Endodermal cell (in vitro differentiated cells): ENCODE results near the gene RBP7. TPM values are rescaled to one million over a fixed set of nuclear protein-coding genes. Genes with fewer than 3 reads are reported as not detected.

Experiments
- DNase-seq: peaks from one replicate; pipeline ENCODE4 v3.0.0-alpha.2; 2017
- H3K27ac ChIP-seq: 2 replicates; pipeline ENCODE4 v1.5.1; 2013; ENCODE audit warnings: mild to moderate bottlenecking, low read depth, low read length, moderate library complexity
- H3K27me3 ChIP-seq: 2 replicates; pipeline ENCODE4 v1.6.1; 2013; ENCODE audit warnings: mild to moderate bottlenecking, low read length, moderate library complexity; ENCODE audit not compliant: insufficient read depth, control insufficient read depth, poor library complexity, severe bottlenecking
- H3K36me3 ChIP-seq: 2 replicates; pipeline ENCODE4 v1.7.0; 2013; ENCODE audit warnings: mild to moderate bottlenecking, low read length, moderate library complexity; ENCODE audit not compliant: control insufficient read depth, insufficient read depth
- H3K4me1 ChIP-seq: one replicate; pipeline ENCODE4 v1.7.0; 2013; ENCODE audit warnings: low read length; ENCODE audit not compliant: control insufficient read depth, insufficient read depth
- H3K4me3 ChIP-seq: 2 replicates; pipeline ENCODE4 v1.5.1; 2013; ENCODE audit warnings: mild to moderate bottlenecking, low read length, moderate library complexity
- H3K9ac ChIP-seq: 2 replicates; pipeline ENCODE4 v1.6.1; 2013; ENCODE audit warnings: mild to moderate bottlenecking, low read length, moderate library complexity; ENCODE audit not compliant: poor library complexity, severe bottlenecking; ENCODE audit errors: extremely low read depth
- H3K9me3 ChIP-seq: 2 replicates; pipeline ENCODE4 v1.6.1; 2013; ENCODE audit warnings: mild to moderate bottlenecking, low read length, moderate library complexity; ENCODE audit not compliant: control insufficient read depth
- H3K27ac Mint-ChIP-seq: 2 replicates; pipeline ENCODE4 v1.8.0; 2020; ENCODE audit warnings: mixed read lengths
- H3K27me3 Mint-ChIP-seq: 2 replicates; pipeline ENCODE4 v1.8.0; 2021; ENCODE audit warnings: mild to moderate bottlenecking, mixed read lengths; ENCODE audit not compliant: insufficient read depth
- H3K36me3 Mint-ChIP-seq: 2 replicates; pipeline ENCODE4 v1.8.0; 2020; ENCODE audit warnings: low read depth, mixed read lengths
- H3K4me1 Mint-ChIP-seq: 2 replicates; pipeline ENCODE4 v1.8.0; 2020; ENCODE audit warnings: mixed read lengths
- H3K4me3 Mint-ChIP-seq: 2 replicates; pipeline ENCODE4 v1.8.0; 2020; ENCODE audit warnings: mild to moderate bottlenecking, moderate library complexity, mixed read lengths
- H3K9me3 Mint-ChIP-seq: 2 replicates; pipeline ENCODE4 v1.8.0; 2020; ENCODE audit warnings: mild to moderate bottlenecking, mixed read lengths
- CTCF ChIP-seq: fragments of 200-600 bp; sonication (generic); conservative IDR thresholded peaks from 2 replicates; pipeline ENCODE4 v1.5.0; 2021; ENCODE audit warnings: antibody characterized with exemption, mild to moderate bottlenecking
- WGBS, 2 experiments: methylation state at CpG; one replicate each; pipeline versions ENCODE4 v1.1.5 to v1.1.7; 2013; ENCODE audit warnings: missing lambda C conversion rate in 2 of 2, mixed read lengths in 1 of 2; ENCODE audit not compliant: insufficient coverage in 1 of 2, insufficient read length in 1 of 2; 5-methylcytosine and 5-hydroxymethylcytosine counted together
- total RNA-seq, 2 donors: library from RNA; stranded (reverse); fragmentation: NEBNext Ultra II Directional in 1 of 2; extraction: Animal tissue kit (Norgen Biotek cat#: 25700) in 1 of 2; gene quantifications; 2 replicates in 1 of 2; 3 replicates in 1 of 2; pipeline ENCODE4 v1.2.1, GENCODE V29; 2021

Gene RBP7
- total RNA-seq, 2 donors from 2014 or later = 0.77 to 2.6 TPM

GRCh38 chr1:10057796-10058195, 60.8 kb downstream of the RBP7 start:
- WGBS, 2 experiments = 99 to 100% methylated on average over 5 of the region's 5 CpGs
- H3K27ac Mint-ChIP-seq = peak overlapping the region; percentile 71
- no peaks in the 10 kb centered on the region for H3K27me3 ChIP-seq
- peaks cover 8% of the 10 kb centered on the region for H3K4me1 Mint-ChIP-seq
- no peak overlapping the region for H3K4me3 ChIP-seq
- H3K9me3 Mint-ChIP-seq = no peaks in the 10 kb centered on the region
- H3K27me3 Mint-ChIP-seq = no peaks in the 10 kb centered on the region
- no peak overlapping the region for H3K27ac ChIP-seq
- no peak for DNase-seq
- H3K4me3 Mint-ChIP-seq = no peak overlapping the region
- H3K4me1 ChIP-seq = no peaks in the 10 kb centered on the region
- no peak overlapping the region for H3K9ac ChIP-seq
- H3K36me3 Mint-ChIP-seq = peaks cover 18% of the 10 kb centered on the region
- peaks cover 3% of the 10 kb centered on the region for H3K36me3 ChIP-seq
- TF ChIP-seq CTCF = no peak
- no peaks in the 10 kb centered on the region for H3K9me3 ChIP-seq

- Mint-ChIP-seq H3K27ac (peak overlapping the region; percentile 59), H3K36me3 (peaks cover 16% of the 10 kb centered on the region), H3K4me1 (peaks cover 9% of the 10 kb centered on the region), H3K27me3 (no peaks in the 10 kb centered on the region), H3K4me3 (no peak overlapping the region), H3K9me3 (no peaks in the 10 kb centered on the region)
- H3K9me3 ChIP-seq = no peaks in the 10 kb centered on the region
- no peaks in the 10 kb centered on the region for H3K27me3 ChIP-seq
- H3K9ac ChIP-seq = no peak overlapping the region
- peaks cover 7% of the 10 kb centered on the region for H3K36me3 ChIP-seq
- WGBS, 2 experiments = 93 to 94% methylated on average over 8 of the region's 8 CpGs
- no peaks in the 10 kb centered on the region for H3K4me1 ChIP-seq
- H3K27ac ChIP-seq = peak overlapping the region; percentile 0
- H3K4me3 ChIP-seq = no peak overlapping the region
- no peak for DNase-seq
- TF ChIP-seq CTCF = no peak
Observed at GRCh38 chr1:10059342-10059718, 62.3 kb downstream of the RBP7 start.

- H3K27me3 Mint-ChIP-seq = no peaks in the 10 kb centered on the region
- H3K36me3 ChIP-seq = peaks cover 7% of the 10 kb centered on the region
- H3K36me3 Mint-ChIP-seq = peaks cover 15% of the 10 kb centered on the region
- no peaks in the 10 kb centered on the region for H3K4me1 ChIP-seq
- H3K9me3 ChIP-seq = no peaks in the 10 kb centered on the region
- H3K27ac ChIP-seq = no peak overlapping the region
- no peak overlapping the region for H3K9ac ChIP-seq
- WGBS, 2 experiments = 89 to 95% methylated on average over 6 to 8 of the region's 8 CpGs
- no peak overlapping the region for H3K4me3 ChIP-seq
- no peak for DNase-seq
- no peaks in the 10 kb centered on the region for H3K9me3 Mint-ChIP-seq
- H3K4me3 Mint-ChIP-seq = no peak overlapping the region
- H3K27me3 ChIP-seq = no peaks in the 10 kb centered on the region
- H3K27ac Mint-ChIP-seq = no peak overlapping the region
- H3K4me1 Mint-ChIP-seq = peaks cover 14% of the 10 kb centered on the region
- TF ChIP-seq CTCF = no peak
Observed at GRCh38 chr1:10060311-10061100, 63.5 kb downstream of the RBP7 start.
